Gastrocnemius medialis (tissue), 4 donors: Measurements from ENCODE around the gene TMEM243. TPM values are rescaled to one million over a fixed set of nuclear protein-coding genes. Genes with fewer than 3 reads are reported as not detected.
A peak's percentile ranks its signal among the peaks of the same experiment; 100 is the strongest.

Experiments
- ATAC-seq, 2 donors: fragments of 150-250 bp; one replicate each; pipeline ENCODE4 v1.9.1; 2016
- DNase-seq, 2 donors: peaks; one replicate each; pipeline ENCODE4 v3.0.0-alpha.2; 2019
- H3K27ac ChIP-seq, 4 donors: fragments of 200-600 bp; sonication (generic); 1 replicate in 1 of 4; 2 replicates in 3 of 4; pipeline ENCODE4 v1.5.1; 2016 to 2018; ENCODE audit warnings: mild to moderate bottlenecking in 2 of 4, moderate library complexity in 1 of 4
- H3K27me3 ChIP-seq, 3 donors: fragments of 200-600 bp; sonication (generic) in 2 of 3; 1 replicate in 1 of 3; 2 replicates in 2 of 3; pipeline versions ENCODE4 v1.5.1 to v1.6.0; 2016 to 2019; ENCODE audit warnings: mild to moderate bottlenecking in 1 of 3, moderate library complexity in 1 of 3
- H3K36me3 ChIP-seq, 2 donors: fragments of 200-600 bp; sonication (generic) in 1 of 2; one replicate each; pipeline ENCODE4 v1.5.1; 2017 to 2018
- H3K4me1 ChIP-seq, 2 donors: fragments of 200-600 bp; sonication (generic) in 1 of 2; one replicate each; pipeline ENCODE4 v1.5.1; 2016 to 2017; ENCODE audit warnings: mild to moderate bottlenecking in 2 of 2
- H3K4me3 ChIP-seq, 4 donors: fragments of 200-600 bp; sonication (generic) in 3 of 4; 1 replicate in 1 of 4; 2 replicates in 3 of 4; pipeline ENCODE4 v1.5.1; 2016 to 2019; ENCODE audit warnings: mild to moderate bottlenecking in 2 of 4
- H3K9me3 ChIP-seq, 3 donors: fragments of 200-600 bp; sonication (generic) in 2 of 3; 1 replicate in 1 of 3; 2 replicates in 2 of 3; pipeline ENCODE4 v1.5.1; 2016 to 2019
- POLR2A ChIP-seq, 2 donors: fragments of 450-650 bp; IDR thresholded peaks; one replicate each; pipeline ENCODE4 v1.6.1; 2017; ENCODE audit warnings: antibody characterized with exemption in 2 of 2, mild to moderate bottlenecking in 2 of 2, moderate library complexity in 2 of 2
- in situ Hi-C, 4 donors: fragments of 200-750 bp; cut with MboI; loops; one replicate each; pipeline versions ENCODE4 v1.15.0 to v1.8.0; 2017; ENCODE audit warnings: low sequenced_read_pairs in 4 of 4
- intact Hi-C: fragments of 100-400 bp; cut with DNase I; formaldehyde crosslinking; loops from one replicate; pipeline ENCODE4 v1.15.1; 2023; ENCODE audit warnings: low total_unique reads
- total RNA-seq, 4 donors: library from RNA; depleted of rRNA; stranded (reverse); fragments of >200 nt; gene quantifications; one replicate each; pipeline versions ENCODE4 v1.1.0 to v1.2.3, GENCODE V29; 2016
- TF ChIP-seq, protein P1 (sequence below), 5 experiments: fragments of 450-650 bp in 3 of 5; fragments of 200-600 bp in 2 of 5; sonication (generic) in 2 of 5; IDR thresholded peaks in 4 of 5; conservative IDR thresholded peaks in 1 of 5; 1 replicate in 4 of 5; 2 replicates in 1 of 5; pipeline ENCODE4 v1.5.1; 2016 to 2019; ENCODE audit warnings: antibody characterized with exemption in 5 of 5, mild to moderate bottlenecking in 3 of 5, moderate library complexity in 3 of 5

The TMEM243 gene
- total RNA-seq, 4 donors from 2014 or later, result 2.8 to 6.5 (median 4.1) TPM

DNA sequence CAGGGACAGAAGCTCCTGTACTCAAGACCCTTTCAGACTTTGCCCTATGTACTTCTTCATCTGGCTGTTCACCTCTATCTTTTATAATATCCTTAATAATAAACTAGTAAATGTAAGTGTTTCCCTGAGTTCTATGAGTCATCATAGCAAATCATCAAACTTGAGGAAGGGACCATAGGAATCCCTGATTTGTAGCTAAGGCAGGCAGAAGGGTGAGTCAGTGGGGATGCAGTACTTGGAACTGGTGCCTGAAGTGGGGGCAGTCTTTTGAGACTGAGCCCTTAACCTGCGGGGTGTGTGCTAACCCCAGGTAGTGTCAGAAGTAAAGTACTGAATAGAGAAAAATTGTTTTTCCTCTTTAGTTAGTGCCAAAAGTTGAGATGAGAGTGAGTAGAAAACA lies 6.2 kb upstream of the TMEM243 start:
- in situ Hi-C loops, result loop anchor here in 2 of 4 donors (10.0 to 25.0 kb wide), 2 partner anchors 288 to 301 kb away; no protein-coding TSS in a partner anchor

DNA sequence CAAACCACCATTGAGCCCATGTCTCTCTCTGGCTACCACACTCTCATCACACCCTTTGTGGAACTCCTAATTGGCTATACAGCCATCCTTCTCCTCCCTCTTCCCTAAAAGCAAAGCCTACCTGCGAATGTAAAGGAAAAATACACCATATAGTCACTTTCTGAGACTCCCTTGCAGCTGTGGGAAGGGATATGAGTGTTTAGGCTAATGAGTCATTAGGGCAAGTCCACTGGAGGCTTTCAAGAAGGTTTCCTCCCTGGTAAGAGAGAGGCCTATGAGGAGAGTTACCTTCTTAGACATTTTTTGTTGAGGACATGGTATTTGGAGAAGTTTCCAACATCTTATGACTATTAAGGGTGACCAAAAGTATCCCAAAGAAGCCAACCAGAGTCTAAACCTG lies 4.1 kb upstream of the TMEM243 start:
- intact Hi-C loops, result no loop called here
- no peaks in the 10 kb centered on the region for H3K36me3 ChIP-seq

More for the DNA sequence above, 6.2 kb upstream of the TMEM243 start:
- no peak overlapping the region for H3K4me3 ChIP-seq
- intact Hi-C loops, result no loop called here
- peaks cover 5 to 7% of the 10 kb centered on the region in 2 donors for H3K4me1 ChIP-seq
- no peak overlapping the region for H3K27ac ChIP-seq
- DNase-seq (no peak), ATAC-seq (no peak)
- TF ChIP-seq POLR2A (IDR thresholded peaks at IDR 0.05), result no peak
- TF ChIP-seq, protein P1, sequence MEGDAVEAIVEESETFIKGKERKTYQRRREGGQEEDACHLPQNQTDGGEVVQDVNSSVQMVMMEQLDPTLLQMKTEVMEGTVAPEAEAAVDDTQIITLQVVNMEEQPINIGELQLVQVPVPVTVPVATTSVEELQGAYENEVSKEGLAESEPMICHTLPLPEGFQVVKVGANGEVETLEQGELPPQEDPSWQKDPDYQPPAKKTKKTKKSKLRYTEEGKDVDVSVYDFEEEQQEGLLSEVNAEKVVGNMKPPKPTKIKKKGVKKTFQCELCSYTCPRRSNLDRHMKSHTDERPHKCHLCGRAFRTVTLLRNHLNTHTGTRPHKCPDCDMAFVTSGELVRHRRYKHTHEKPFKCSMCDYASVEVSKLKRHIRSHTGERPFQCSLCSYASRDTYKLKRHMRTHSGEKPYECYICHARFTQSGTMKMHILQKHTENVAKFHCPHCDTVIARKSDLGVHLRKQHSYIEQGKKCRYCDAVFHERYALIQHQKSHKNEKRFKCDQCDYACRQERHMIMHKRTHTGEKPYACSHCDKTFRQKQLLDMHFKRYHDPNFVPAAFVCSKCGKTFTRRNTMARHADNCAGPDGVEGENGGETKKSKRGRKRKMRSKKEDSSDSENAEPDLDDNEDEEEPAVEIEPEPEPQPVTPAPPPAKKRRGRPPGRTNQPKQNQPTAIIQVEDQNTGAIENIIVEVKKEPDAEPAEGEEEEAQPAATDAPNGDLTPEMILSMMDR (IDR thresholded peaks at IDR 0.05 in 4 of 5, conservative IDR thresholded peaks at IDR 0.05 in 1 of 5), result no peak
- H3K36me3 ChIP-seq, result no peaks in the 10 kb centered on the region
- no peaks in the 10 kb centered on the region for H3K27me3 ChIP-seq
- no peaks in the 10 kb centered on the region for H3K9me3 ChIP-seq

DNA sequence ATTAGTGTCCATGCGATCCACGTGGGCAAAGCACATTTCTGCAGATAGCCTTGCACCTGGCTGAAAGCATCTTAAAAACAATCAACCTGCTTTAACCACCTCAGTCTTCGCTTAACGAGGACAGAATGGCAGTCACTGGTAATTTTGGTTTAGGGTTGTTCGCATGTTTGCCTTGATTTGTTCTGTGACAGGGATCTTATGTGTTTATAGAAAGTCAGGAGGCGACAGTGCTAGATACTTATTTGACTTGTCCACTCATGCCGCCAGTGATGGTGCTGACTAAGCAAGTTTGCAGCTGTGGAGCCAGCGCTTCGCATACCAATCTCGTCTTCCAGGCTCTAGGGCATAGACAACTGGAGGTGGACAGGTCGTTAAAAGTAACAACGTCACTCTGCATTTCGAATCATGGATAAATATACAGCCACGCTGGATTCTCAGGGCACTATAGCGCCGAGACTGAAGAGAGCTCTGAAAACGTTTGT lies 1.2 kb upstream of the TMEM243 start:
- peak in 1 of 2 donors; percentile 35 for ATAC-seq
- intact Hi-C loops, result no loop called here
- H3K4me3 ChIP-seq, result peak overlapping the region; percentile 80 to 89 (median 81)

More for the DNA sequence above, 4.1 kb upstream of the TMEM243 start:
- in situ Hi-C loops, result loop anchor here in 1 of 4 donors (10.0 kb wide), 1 partner anchor 299 kb away; no protein-coding TSS in a partner anchor
- Histone ChIP-seq H3K4me1 (peaks cover 5 to 10% of the 10 kb centered on the region in 2 donors), H3K9me3 (no peaks in the 10 kb centered on the region), H3K4me3 (no peak overlapping the region), H3K27ac (no peak overlapping the region), H3K27me3 (no peaks in the 10 kb centered on the region)
- no peak for TF ChIP-seq POLR2A (IDR thresholded peaks at IDR 0.05)
- TF ChIP-seq, protein P1 (IDR thresholded peaks at IDR 0.05 in 4 of 5, conservative IDR thresholded peaks at IDR 0.05 in 1 of 5), result no peak
- ATAC-seq (no peak), DNase-seq (no peak)

GRCh38 chr7:87220026-87220733 lies 648 bp upstream of the TMEM243 start:
- H3K9me3 ChIP-seq, result no peaks in the 10 kb centered on the region
- peak overlapping the region; percentile 67 to 78 (median 72) for H3K27ac ChIP-seq
- no peaks in the 10 kb centered on the region for H3K36me3 ChIP-seq
- in situ Hi-C loops (loop anchor here in 1 of 4 donors (10.0 kb wide), 1 partner anchor 295 kb away; no protein-coding TSS in a partner anchor), intact Hi-C loops (no loop called here)
- DNase-seq, result peak; percentile 27 to 59
- peak; percentile 55 to 67 for ATAC-seq
- H3K4me3 ChIP-seq, result peak overlapping the region; percentile 80 to 89 (median 81)
- H3K27me3 ChIP-seq, result no peaks in the 10 kb centered on the region
- TF ChIP-seq POLR2A (IDR thresholded peaks at IDR 0.05), result peak; percentile 58 to 80
- TF ChIP-seq, protein P1 (IDR thresholded peaks at IDR 0.05 in 4 of 5, conservative IDR thresholded peaks at IDR 0.05 in 1 of 5), result peak in 1 of 5 experiments; percentile 2
- H3K4me1 ChIP-seq, result peaks cover 10% of the 10 kb centered on the region in 2 donors

More for the DNA sequence above, 1.2 kb upstream of the TMEM243 start:
- in situ Hi-C loops, result loop anchor here in 1 of 4 donors (10.0 kb wide), 1 partner anchor 296 kb away; no protein-coding TSS in a partner anchor
- Histone ChIP-seq H3K36me3 (no peaks in the 10 kb centered on the region), H3K9me3 (no peaks in the 10 kb centered on the region), H3K4me1 (peaks cover 10% of the 10 kb centered on the region in 2 donors), H3K27me3 (no peaks in the 10 kb centered on the region), H3K27ac (peak overlapping the region in 1 of 4 donors; percentile 75)
- peak in 1 of 2 donors; percentile 22 for DNase-seq
- TF ChIP-seq, protein P1 (IDR thresholded peaks at IDR 0.05 in 4 of 5, conservative IDR thresholded peaks at IDR 0.05 in 1 of 5), result no peak
- TF ChIP-seq POLR2A (IDR thresholded peaks at IDR 0.05), result no peak
